KOPT-K1 (cell line): ENCODE measurements around the gene PTF1A.
"Not testable (repeated sequence)": the region's sequence is repeated elsewhere in the genome, so short reads cannot be mapped to it uniquely, and the experiment has no call there.

Experiments
- H3K27ac ChIP-seq: fragments of 200-600 bp; sonication (generic); 2 replicates; pipeline ENCODE4 v1.5.1; 2016; ENCODE audit warnings: antibody characterized with exemption, mild to moderate bottlenecking, low read depth, low read length; ENCODE audit not compliant: poor library complexity, severe bottlenecking
- H3K36me3 ChIP-seq: fragments of 200-600 bp; sonication (generic); 2 replicates; pipeline ENCODE4 v1.5.1; 2017; ENCODE audit warnings: antibody characterized with exemption, mild to moderate bottlenecking, low read length, moderate library complexity; ENCODE audit not compliant: insufficient read depth
- H3K9me3 ChIP-seq: fragments of 200-600 bp; sonication (generic); 2 replicates; pipeline ENCODE4 v1.5.1; 2017; ENCODE audit warnings: antibody characterized with exemption, low read length, mild to moderate bottlenecking; ENCODE audit not compliant: insufficient read depth, poor library complexity, severe bottlenecking

The PTF1A gene

GRCh38 chr10:23217471-23217870 is 25.4 kb downstream of the PTF1A start:
- H3K36me3 ChIP-seq, result no peaks in the 10 kb centered on the region
- H3K27ac ChIP-seq, result no peak overlapping the region
- no peaks in the 10 kb centered on the region for H3K9me3 ChIP-seq

GRCh38 chr10:23230582-23230981 is 38.5 kb downstream of the PTF1A start:
- Histone ChIP-seq H3K27ac (no peak overlapping the region), H3K36me3 (no peaks in the 10 kb centered on the region), H3K9me3 (no peaks in the 10 kb centered on the region)

- Histone ChIP-seq H3K27ac (no peak overlapping the region), H3K36me3 (no peaks in the 10 kb centered on the region)
These were observed 45.9 kb downstream of the PTF1A start for GRCh38 chr10:23238015-23238414.

GRCh38 chr10:23241779-23242178 is 49.7 kb downstream of the PTF1A start:
- H3K9me3 ChIP-seq, H3K36me3 ChIP-seq, H3K27ac ChIP-seq: not testable (repeated sequence)

More at GRCh38 chr10:23238015-23238414, 45.9 kb downstream of the PTF1A start:
- H3K9me3 ChIP-seq, result no peaks in the 10 kb centered on the region
